ENCODE data around the gene ZNF677.

GRCh38 chr19:53212703-53213320, 41.9 kb downstream of the ZNF677 start:
- TF ChIP-seq CTCF (conservative IDR thresholded peaks at IDR 0.05 in 1 of 2, IDR thresholded peaks at IDR 0.05 in 1 of 2; ENCODE audit: low read depth in 1 of 2, low read length in 2 of 2): no peak
- no peak for TF ChIP-seq EZH2 (IDR thresholded peaks at IDR 0.05; ENCODE audit: low read length, missing control alignments)

Measured in fibroblast of lung (primary cell).